ENCODE measurements around the gene SPRED1. TPM values are rescaled to one million over a fixed set of nuclear protein-coding genes. Genes with fewer than 3 reads are reported as not detected.

The SPRED1 gene
- polyA plus RNA-seq, 4 donors: 31.5 to 39.2 (median 37.2) TPM

- DNase-seq (ENCODE audit: low read depth in 4 of 4, low spot score in 3 of 4): no peak
These were observed 80.1 kb downstream of the SPRED1 start for GRCh38 chr15:38332711-38333110.

DNA sequence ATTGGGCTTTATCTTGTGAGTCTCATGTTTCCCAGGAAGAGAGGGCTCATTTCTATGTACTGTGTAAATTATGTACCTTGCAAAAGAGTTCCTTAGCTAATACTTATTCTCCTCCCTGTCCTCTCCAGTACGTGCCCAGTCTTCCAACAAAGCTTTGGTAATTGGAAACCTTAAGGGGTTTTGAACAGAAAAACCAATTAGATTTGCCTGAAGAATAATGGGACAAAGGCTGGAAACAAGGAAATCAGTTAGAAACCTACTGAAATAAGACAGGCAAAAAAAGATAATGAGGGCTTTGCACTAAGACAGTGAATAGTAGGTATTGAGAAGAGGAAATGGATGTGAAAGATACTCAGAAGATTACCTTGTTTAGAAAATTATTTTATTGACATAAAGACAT lies 82.5 kb downstream of the SPRED1 start:
- DNase-seq (ENCODE audit: low read depth in 4 of 4, low spot score in 3 of 4): no peak

DNA sequence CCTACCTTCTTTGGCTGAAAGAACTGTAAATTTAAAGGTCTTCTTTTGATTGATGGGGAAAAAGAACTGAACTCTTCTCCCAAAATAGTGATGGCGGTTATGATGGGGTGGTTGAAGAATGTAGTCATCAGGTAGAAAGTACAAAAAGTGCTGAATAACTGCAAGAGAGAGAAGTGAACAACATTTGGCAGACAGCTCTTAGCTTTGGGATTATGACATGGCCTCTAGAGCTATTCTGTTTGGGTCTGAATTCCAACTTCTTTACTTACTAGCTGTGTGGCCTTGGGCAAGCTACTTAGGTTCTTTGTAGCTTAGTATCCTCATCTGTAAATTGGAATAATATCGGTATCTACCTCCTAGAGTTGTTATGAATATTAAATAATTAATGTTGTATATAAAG lies 91.7 kb downstream of the SPRED1 start:
- DNase-seq (ENCODE audit: low read depth in 4 of 4, low spot score in 3 of 4): no peak

GRCh38 chr15:38349251-38349650 lies 96.6 kb downstream of the SPRED1 start:
- no peak for DNase-seq (ENCODE audit: low read depth in 4 of 4, low spot score in 3 of 4)

DNA sequence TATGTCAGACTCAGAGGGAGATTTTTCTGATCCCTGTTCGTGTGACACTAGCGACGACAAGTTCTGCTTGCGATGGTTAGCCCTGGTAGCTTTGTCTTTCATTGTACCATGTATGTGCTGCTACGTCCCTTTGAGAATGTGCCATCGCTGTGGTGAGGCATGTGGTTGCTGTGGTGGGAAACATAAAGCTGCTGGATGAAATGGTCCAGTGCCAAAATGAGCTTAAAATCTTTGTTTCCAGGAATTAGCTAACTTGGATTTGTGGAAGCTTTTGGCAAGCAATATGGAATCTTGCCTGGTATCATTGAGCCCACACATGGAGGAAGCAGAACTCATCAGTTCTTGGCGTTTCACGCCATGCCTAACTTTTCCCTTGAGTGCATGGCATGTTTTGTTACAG lies 98.8 kb downstream of the SPRED1 start:
- DNase-seq (ENCODE audit: low read depth in 4 of 4, low spot score in 3 of 4): no peak

- peak in 3 of 4 donors; percentile 30 to 45 (median 44) for DNase-seq (ENCODE audit: low read depth in 4 of 4, low spot score in 3 of 4)
These were observed 101.8 kb downstream of the SPRED1 start for GRCh38 chr15:38354315-38354929.

DNA sequence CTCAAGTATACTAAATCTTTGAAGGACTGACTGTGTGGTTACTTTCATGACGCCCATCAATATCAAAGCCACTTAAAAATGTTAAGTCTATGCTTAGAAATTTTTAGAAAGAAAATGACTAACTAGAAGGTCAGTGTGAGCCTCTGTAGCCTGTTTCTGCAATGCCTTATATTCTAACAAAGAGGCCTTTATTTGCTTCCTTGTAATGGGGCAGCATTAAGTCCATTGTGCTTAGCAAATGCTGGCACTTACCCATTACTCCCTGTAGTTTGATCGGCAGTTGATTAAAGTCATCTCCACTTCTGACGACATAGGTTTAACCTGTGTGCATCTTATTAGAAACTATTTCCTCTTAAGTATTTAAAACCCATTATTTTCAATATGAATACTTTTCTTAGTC lies 109.7 kb downstream of the SPRED1 start:
- DNase-seq (ENCODE audit: low read depth in 4 of 4, low spot score in 3 of 4): no peak

- no peak for DNase-seq (ENCODE audit: low read depth in 4 of 4, low spot score in 3 of 4)
These were observed 114.8 kb downstream of the SPRED1 start for GRCh38 chr15:38367476-38367875.

- no peak for DNase-seq (ENCODE audit: low read depth in 4 of 4, low spot score in 3 of 4)
These were observed 117.4 kb downstream of the SPRED1 start for GRCh38 chr15:38369936-38370478.

GRCh38 chr15:38373016-38373415 lies 120.4 kb downstream of the SPRED1 start:
- no peak for DNase-seq (ENCODE audit: low read depth in 4 of 4, low spot score in 3 of 4)

DNA sequence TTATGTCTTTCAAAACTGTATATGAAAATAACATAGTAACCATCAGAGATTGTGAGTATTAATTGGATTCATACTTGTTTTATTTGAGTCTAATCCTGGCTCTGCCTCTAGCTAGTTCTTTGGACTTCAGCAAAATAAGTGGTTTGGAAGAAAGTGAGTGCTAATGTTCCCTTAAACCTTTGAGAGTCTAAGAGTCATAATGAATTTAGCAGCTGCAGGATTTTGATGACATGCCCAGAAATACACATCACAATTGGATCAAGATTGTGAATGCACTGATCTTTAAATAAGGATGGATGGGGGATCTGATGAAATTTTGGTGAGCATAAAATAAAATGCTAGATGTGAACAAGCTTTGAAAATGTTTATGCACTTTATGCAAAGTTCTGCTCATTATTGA lies 121.4 kb downstream of the SPRED1 start:
- DNase-seq (ENCODE audit: low read depth in 4 of 4, low spot score in 3 of 4): no peak

DNA sequence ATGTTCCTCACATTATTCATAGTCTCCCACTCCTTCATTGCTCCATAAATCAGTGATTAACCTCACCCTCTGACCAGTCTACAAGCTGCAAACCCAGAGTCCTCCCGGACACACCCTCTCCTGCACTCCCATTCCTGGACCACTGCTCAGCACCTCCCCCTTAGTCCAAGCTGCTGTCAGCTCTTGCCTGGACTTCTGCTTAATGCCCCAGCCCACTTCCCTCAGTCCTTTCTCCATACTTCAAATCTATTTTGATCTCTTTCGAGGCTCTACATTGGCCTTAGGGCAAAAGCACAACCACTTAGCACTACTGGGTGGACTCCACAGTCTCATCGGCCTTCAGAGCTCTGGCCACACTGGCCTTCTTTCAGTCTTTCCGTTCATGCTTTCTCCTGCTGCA lies 121.9 kb downstream of the SPRED1 start:
- DNase-seq (ENCODE audit: low read depth in 4 of 4, low spot score in 3 of 4): no peak

DNA sequence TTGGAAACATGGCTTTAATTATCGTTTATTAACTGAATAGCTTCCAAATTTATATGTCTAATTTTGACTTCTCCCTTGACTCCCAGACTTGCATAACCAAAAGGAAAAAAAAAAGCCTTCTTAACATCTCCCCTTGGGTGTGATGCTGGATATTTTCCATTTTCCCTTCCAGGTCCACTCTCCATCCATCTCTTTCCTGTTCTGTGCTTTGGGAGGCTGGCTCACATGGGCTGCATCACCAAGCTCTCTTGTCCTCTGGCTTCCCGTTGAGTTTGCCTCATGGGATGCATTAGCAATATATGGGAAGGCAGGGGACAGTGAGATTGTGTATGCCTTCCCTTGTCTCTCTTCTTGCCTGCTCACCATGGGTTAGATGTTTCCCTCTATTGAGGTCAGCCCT lies 123.4 kb downstream of the SPRED1 start:
- DNase-seq (ENCODE audit: low read depth in 4 of 4, low spot score in 3 of 4): no peak

DNA sequence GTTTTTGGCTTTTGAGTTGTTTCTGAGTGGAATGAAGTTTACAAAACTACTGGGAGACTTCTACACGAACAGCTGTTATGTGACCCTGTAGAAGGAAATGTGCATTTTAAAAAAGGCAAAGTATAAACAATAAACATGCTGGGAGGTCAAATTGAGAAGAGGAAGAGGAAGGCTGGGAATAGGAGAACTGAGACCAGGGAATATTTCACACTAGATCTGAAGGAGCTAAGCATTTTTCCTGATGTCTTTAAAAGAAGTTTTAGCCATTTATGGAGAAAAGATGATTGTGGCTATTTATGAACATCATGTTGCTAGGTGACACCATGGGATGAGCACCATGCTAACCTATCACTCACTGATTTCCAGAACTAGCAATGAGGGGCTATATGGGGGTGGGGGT lies 125.0 kb downstream of the SPRED1 start:
- no peak for DNase-seq (ENCODE audit: low read depth in 4 of 4, low spot score in 3 of 4)

GRCh38 chr15:38378161-38378560 lies 125.5 kb downstream of the SPRED1 start:
- peak in 1 of 4 donors; percentile 0 for DNase-seq (ENCODE audit: low read depth in 4 of 4, low spot score in 3 of 4)

DNA sequence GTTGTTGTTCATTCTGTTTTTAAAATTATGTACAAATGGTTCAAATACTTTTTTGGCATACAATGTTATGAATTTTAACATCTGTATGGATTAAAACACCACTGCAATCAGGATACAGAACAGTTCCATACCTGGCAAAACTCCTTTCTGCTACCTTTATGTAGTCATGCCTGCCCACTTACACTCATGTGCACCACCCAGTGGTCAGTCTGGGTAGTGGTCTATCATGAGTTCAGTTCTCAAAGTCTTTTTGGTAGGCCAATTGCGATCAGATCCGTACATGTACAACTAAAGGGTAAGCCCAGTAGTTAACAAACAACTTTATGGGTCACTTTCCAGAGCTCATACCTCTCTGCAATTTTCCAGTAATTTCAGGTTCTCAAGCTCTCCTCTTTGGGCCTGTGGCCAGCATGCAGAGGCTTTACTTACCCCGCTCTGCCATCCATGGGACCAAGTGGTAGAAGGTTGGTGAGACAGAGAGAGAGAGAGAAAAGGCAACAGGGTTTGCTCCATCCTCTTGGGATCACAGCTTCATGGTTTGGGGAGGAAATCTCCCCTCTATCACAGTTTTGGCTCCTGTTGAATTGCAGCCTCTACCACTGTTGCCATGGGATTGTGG lies 137.4 kb downstream of the SPRED1 start:
- peak in 3 of 4 donors; percentile 39 to 43 (median 42) for DNase-seq (ENCODE audit: low read depth in 4 of 4, low spot score in 3 of 4)

DNA sequence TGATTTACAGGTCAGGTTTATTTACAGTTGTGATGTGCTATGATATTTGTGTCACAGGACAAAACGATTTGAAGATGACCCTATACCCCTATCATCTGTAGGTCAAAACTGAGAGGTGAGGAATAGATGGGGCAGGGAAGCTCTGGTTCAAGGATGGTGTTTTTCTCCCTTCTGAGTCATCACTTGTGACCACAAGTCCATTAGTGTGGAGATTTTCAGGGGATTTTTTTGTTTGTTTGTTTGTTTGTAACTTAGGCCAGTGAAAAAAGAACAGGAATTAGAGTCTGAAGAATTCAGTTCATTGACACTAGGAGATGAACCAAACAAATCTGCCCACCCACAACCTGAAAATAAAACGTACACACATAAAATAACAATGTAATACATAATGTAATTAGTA lies 138.6 kb downstream of the SPRED1 start:
- no peak for DNase-seq (ENCODE audit: low read depth in 4 of 4, low spot score in 3 of 4)

- DNase-seq (ENCODE audit: low read depth in 4 of 4, low spot score in 3 of 4): no peak
These were observed 145.5 kb downstream of the SPRED1 start for GRCh38 chr15:38398134-38398533.

DNA sequence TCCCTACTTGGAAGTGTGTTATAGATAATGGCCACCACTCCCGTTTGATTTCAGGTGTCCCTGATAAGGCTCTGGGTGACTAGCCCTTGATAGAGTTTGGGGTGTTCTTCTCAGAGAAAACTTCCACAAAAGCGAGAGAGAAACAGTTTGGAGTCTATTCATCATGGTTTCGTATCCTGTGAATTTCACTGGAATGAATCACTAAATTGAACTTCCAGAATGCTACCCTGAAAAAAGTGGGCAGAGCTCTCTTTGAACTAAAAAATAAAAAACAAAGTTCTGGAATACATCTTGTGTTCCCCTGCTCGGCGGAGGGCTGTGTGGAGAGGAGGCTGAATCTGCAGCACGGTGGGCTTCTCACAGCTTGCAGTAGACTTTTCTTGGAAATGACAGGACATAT lies 148.5 kb downstream of the SPRED1 start:
- no peak for DNase-seq (ENCODE audit: low read depth in 4 of 4, low spot score in 3 of 4)

- no peak for DNase-seq (ENCODE audit: low read depth in 4 of 4, low spot score in 3 of 4)
These were observed 149.1 kb downstream of the SPRED1 start for GRCh38 chr15:38401701-38402100.

DNA sequence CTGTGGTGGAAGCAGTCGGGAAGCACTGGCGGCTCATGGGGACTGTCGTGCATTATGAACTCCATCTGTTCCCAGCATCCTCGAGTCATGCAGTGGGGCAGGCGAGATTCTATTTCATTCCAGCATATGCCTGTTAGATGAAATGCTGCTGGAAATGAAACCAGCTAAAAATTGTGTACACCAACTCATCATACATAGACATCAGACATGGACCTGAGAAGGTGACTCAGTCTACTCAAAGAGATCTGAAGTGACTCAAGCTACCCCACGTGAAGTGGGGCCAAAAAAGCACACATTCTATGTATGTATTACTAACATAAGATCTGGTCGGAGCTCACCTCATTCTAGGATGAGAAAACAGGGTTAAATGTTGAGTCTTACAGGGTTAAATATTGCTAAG lies 153.8 kb downstream of the SPRED1 start:
- DNase-seq (ENCODE audit: low read depth in 4 of 4, low spot score in 3 of 4): no peak

All from right renal pelvis (tissue), 4 donors.